T47D (cell line): ENCODE results near the gene GAMT.

Experiments
- DNase-seq, 2 experiments: peaks; one replicate each; pipeline versions ENCODE4 v3.0.0 to v3.0.0-alpha.2; 2011 to 2012; ENCODE audit warnings: low read depth in 1 of 2, low spot score in 1 of 2
- JUND ChIP-seq: IDR thresholded peaks from 2 replicates; pipeline ENCODE4 v1.6.1; 2012; ENCODE audit warnings: low read depth
- in situ Hi-C: cut with HindIII; loops from 2 replicates; pipeline ENCODE4 v1.10.0; 2016; ENCODE audit warnings: low sequenced_read_pairs, low pct_unique_long_range_greater_than_20kb

Gene GAMT

DNA sequence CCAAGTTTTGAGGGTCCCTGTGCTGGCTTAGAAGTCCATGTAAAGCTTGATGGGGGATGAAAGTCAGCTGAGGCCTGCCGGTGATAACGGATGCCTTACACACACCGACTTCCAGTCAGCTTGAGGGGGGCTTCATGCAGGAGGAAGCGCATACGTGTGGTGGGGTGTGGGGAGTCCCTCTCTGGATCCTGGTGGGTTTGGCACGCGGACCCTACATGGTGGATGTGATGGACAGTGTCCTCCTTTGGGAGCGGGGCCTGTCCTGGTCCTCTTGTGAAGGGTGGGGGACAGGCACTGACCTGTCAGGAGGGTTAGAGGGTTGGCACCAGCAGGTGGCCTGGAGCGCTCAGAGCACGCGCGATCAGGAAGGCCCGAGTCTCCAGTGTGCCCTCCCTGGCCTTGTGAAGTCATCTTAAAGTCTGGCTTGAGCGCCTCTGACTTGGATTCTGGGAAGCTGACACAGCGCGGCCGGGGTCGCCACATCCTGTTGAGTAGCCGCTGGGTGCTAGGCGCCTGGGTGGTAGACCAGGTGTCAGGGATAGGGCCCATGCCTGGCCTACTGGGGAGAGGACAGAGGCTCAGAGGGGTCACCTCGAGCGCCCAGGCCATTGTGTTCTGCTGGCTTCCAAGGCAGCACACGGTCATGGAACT lies 8.9 kb upstream of the GAMT start:
- TF ChIP-seq JUND, result no peak
- DNase-seq, result no peak
- in situ Hi-C loops, result no loop called here

DNA sequence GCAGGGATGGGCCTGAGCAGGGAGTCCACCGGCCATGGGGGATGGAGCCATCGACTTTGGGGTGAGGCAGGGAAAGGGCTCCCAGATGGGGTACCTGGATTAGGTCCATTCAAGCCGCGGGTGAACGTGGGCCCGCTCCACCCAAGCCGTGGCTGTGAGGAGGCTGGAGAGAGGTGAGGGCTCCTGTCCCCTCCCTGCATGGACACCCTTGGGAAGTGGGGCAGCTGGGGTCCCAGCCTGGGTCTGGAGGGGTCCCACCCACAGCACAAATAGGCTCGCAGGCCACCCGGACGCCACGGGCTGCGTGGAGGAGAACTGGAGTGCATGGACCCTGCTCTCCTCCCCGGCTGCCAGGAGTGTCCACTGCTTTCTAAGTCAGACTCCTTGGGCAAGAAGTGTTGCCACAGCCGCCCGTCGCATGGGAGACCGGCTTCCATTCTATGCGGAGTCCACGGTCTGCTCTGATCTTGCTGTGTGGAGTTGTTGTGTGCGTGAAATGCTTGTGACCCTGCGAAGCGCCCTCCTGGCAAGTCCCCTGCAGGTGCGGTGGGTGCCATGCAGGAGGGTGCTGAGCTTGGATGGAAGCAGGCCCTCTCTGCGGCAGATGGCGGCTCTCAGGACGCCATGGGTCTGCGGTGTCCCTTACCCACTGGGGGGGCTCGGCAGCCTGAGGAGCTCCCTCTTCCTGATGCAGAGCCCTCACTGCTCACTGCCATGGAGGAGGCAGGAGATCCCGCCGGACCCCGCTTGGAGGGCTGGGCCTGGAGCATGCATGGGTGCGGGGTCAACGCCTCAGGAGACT lies 8.1 kb upstream of the GAMT start:
- in situ Hi-C loops, result no loop called here
- TF ChIP-seq JUND, result no peak
- DNase-seq, result no peak

DNA sequence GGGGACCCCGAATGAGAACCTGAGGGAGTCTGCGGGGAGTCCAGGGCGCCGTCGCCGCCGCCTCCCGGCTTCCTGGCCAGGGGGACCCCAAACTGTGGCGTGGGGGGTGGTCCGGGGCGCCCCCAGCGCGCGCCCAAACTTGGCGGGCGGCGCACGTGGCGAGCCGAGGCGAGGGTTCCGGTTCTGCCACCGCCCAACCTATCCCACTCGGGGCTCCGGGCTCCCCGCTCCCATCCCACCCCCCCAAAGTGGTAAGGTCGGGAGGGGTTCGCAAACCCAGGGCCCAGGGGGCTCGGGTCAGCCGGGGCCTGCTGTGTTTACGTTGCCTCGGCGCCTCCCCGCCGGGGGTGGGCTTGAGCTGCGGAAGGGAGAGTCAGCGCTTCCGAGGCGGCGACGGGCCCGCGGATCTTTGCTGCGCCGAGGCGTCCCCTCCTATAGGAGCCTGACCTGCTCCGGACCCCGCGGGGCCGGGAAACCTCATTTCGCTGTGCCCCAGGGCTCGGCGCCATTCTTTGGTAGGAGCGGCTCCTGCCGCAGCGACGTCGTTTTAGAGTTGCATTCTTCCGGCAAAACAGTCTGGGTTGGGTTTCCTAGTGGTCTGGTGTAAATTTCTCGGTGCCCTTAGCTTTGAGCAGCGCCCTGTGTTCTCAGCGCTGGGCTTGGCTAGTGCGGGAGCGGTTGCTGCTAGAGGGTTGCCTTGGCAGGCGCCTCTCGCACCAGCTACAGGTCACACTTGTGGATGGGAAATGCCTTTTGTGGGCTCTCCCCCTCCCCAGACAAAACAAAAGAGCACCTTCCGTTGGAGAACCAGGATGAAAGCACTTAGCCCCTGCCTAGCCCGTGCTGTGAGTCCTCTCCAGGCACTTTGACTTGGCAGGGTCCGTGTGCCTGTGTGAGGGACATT lies 7.2 kb upstream of the GAMT start:
- no peak for DNase-seq
- in situ Hi-C loops, result no loop called here
- no peak for TF ChIP-seq JUND

DNA sequence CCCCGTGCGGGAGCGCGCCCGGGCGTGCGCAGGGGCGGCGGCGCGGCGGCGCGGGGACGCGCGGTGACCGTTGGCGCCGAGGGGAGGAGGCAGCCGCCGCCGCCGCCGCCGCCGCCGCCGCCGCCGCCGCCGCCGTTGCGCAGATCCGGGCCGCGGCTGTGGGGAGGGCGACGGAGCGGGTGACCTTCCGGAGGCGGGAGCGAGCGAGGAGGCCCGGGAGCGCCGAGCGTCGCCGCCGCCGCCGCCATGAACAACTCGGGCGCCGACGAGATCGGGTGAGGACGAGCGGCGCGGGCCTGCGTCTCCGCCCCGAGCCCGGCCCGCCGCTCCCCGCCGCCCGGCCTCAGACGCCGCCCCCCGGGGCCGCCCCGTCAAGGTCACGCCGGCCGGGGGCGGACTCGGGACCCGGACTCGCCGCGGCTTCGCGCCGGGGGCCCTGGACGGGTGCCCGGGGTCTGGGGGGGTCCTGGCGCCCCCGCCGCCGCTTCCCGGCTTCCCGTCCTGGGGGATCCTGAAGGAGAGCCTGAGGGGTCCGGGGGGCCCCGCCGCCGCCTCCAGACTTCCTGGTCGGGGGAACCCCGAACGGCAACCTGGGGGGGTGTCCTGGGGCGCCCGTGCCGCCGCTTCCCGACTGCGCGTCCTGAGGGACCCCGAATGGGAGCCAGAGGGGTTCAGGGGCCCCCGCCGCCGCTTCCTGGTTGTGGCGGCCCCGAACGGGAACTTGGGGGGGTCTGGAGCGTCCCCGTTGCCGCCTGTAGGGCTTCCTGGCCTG lies 6.4 kb upstream of the GAMT start, which contains the start of gene DAZAP1:
Gene DAZAP1, plus strand, starts transcription at position 59 of the 772 bp plus-strand sequence. Its CDS starts 188 bp downstream, at position 247.
- TF ChIP-seq JUND, result no peak
- in situ Hi-C loops, result no loop called here

DNA sequence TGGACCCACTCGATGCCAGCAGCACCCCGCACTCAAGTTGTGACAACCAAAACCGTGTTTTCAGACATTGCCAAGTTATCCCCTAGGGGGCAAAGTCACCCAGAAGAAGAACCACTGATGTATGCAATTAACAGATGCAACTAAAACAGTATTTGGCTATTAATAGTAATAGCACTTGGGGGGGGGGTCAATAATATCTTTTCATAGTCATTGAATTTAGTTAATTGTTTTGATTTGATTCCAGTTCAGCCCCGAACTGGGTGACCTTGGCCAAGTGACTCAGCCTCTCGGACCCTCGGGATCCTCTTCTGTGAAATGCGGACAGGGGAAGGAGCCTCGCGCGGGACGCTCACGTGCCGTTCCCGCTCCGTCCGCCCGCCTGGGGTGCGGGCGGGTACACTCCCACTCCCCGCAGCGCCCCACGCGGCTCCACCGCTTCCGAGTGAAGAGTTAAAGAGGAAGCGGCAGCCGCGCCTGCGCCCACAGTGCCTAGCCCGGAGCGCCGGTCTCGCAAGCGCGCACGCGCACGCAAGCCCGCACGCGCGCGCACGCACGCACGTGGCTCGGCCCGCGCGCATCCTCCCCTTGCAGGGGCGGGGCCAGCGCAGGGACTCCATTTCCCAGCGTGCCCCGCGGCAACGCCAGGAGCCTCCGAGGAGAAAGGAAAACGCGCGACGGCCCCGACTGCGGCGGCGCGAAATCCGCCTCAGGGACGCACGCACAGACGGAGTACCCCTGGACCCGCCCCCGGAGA lies 5.6 kb upstream of the GAMT start:
- peak; percentile 81 to 98 for DNase-seq
- TF ChIP-seq JUND, result no peak
- in situ Hi-C loops, result no loop called here

More for the DNA sequence above, 6.4 kb upstream of the GAMT start, which contains the start of gene DAZAP1:
- no peak for DNase-seq

DNA sequence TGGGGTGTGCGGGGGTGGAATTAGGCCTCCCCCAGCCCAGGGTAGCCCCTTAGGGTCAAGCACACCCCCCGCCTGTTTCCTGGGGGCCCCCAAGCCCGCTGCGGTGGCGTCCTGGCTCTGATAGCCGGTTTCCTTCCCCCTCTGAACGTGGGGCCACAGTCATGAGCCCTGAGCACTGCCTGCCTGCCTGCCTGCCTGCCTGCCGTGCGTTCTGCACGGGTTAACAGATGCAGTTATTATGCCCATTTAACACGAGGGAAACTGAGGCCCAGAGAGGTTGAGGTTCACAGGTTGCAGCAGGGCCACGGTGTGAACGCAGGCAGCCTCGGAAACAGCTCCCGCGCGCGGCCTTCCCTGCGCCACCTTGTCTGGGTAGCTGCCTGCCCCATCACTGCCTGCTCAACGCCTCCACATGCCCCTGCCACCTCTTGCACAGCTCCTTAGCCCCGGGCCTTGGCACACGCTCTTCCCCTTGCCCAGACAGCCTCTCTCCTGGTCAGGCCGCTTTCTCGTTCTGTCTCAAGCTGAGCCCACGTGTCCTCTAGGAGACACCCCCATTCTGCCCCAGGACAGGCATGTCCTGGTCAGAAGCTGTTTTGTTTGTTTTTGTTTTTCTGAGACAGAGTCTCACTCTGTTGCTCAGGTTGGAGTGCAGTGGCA lies 1.2 kb upstream of the GAMT start:
- TF ChIP-seq JUND, result no peak
- DNase-seq, result peak; percentile 87 to 98
- in situ Hi-C loops, result no loop called here

DNA sequence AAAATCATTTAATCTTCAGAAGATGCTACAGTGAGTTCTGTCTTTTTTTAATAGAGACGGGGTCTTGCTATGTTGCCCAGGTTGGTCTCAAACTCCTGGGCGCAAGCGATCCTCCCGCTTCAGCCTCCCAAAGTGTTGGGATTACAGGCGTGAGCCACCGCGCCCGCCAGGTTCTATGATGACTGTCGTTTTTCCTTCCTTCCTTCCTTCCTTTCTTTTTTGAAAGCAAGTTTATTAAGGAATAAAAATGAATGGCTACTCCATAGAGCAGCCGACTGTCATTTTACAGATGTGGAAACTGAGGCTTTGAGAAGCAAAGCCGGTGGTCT lies 511 bp upstream of the GAMT start:
- no peak for TF ChIP-seq JUND
- in situ Hi-C loops, result no loop called here
- DNase-seq, result no peak

DNA sequence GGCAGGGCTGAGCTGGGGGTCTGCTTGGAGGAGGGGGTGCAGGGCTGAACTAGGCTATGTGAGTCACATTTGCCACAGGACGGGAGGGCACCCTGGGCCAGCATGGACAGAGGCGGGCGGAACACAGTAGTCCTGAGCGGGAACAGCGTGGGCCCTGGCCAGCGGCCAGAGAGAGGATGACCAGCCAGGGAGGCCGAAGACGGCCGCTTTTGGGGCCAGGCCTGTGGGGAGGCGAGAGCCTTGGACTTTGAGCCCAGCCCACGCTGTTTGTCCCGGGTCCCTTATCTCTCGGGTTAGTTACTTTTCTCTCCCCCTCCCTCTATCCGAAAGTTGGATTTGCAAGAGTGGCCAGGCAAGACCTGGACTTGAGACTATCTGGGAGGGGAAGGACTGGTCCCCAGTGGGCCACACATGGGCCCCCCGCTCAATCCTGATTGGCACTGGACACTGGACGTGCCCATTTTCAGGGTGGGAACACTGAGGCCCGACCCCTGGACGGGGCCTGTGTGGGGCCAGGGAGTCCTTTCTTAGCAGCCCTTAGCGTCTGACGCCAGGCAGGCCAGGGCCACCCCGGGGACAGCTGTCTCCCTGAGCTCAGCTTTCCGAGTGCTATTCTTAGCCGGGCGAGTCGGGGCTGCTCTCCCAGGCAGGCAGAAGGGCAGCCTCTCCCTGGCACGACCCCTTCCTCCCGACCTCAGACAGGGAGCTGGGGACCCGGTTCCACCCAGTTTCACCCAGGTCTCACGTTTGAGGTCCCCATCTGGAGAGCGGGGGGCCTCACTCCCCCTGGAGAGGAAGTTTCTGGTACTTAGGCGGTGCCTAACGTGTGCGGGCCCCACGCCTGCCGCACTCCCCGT lies 833 bp downstream of the GAMT start:
- in situ Hi-C loops, result no loop called here
- peak in 1 of 2 experiments; percentile 64 for DNase-seq
- TF ChIP-seq JUND, result no peak

DNA sequence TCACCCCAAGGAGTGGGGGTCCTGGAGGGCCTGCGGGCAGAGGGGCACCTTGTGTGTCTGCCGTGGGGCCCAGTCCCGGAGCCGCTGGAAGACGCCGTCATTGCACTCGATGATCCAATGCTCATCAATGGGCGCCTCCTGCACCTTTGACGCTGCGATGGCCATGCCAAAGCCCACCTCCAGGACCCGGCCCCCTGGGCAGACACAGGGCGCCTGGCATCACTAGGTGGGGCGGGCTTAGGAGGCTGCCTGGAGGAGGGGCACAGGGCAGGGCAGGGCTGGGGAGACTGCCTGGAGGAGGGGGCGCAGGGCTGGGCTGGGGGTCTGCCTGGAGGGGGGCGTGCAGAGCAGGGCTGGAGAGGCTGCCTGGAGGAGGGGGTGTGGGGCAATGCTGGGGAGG lies 1.6 kb downstream of the GAMT start:
- TF ChIP-seq JUND, result no peak
- in situ Hi-C loops, result no loop called here
- no peak for DNase-seq

DNA sequence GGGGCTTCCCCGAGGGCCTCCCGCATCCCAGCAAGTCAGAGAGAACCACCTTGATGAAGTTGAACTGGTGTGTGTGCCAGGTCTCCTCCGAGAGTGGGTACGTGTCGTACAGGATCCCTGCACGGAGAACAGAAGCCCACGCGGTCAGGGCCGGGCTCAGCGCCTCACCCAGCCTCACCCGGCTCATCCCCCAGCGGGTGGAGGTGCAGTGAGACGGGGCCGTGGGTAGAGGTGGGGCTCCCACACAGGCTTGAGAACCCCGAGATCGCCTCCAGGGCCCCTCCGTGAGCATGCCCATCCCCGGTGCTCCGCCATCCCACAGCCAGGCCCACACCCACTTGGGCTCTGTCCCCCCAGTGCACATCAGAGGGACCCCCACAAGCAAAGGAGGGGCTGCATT lies 2.3 kb downstream of the GAMT start:
- in situ Hi-C loops, result no loop called here
- TF ChIP-seq JUND, result no peak
- no peak for DNase-seq

DNA sequence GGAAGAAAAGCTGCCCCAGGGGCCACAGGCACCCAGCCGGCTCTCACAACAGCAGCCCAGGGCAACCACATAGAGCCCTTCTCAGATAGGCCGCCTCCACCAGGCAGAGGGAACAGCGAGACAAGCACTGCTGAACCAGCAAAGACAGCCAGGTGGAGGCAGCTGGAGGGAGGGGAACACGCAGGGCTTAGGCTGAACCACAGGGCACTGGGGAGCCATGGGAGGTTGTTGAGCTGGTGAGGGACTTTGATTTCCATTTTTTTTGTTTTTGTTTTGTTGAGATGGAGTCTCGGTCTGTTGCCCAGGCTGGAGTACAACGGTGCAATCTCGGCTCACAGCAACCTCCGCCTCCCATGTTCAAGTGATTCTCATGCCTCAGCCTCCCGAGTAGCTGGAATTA lies 3.5 kb downstream of the GAMT start:
- DNase-seq, result no peak
- in situ Hi-C loops, result no loop called here
- TF ChIP-seq JUND, result no peak
